NCI-H2171 treated with DMSO at 0.1 percent for 48 hours (cell line): ENCODE data around the gene IP6K3.

Experiments
- DNase-seq: peaks from one replicate; lab custom pipeline; 2025; lab: John Stamatoyannopoulos, UW

Gene IP6K3

GRCh38 chr6:33723371-33724085, 23.2 kb downstream of the IP6K3 start:
- DNase-seq = no peak

GRCh38 chr6:33722103-33722623, 24.5 kb downstream of the IP6K3 start:
- DNase-seq = no peak

DNA sequence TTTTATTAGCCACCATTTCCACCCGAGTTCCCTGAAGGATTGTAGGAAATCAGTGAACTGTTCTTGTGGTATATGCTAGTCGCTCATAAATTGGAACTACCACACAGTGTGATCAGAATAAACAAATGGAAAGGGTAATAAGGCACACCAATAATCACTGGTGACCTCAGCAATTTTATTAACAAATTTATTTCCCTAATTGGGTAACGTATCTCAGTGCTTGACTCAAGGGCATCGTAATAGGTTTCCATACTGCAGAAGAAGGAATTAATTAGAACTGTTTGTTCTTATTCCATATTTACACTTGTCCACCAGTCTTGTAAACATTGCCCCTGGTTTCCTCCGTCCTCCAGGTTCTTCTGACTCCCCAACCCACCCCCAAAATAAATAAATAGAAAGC, 25.2 kb downstream of the IP6K3 start:
- DNase-seq = no peak

DNA sequence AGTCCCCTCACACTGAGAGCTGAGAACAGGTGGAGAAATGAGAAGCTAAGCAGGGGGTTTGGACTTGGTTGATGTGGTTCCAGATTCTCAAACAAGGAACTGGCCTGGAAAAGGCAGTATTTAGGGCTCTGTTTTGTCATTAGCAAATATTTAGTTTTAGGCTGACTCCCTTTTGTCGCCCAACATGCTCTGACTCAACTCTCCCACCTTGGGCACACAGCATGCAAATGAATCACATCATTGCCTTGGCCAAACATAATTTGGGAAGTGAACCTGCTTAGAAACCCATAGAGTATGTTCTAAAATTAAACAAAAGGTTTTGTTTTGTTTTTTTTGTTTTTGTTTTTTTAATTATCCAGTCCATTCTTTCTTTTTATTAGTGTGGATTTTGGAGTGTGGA, 25.7 kb downstream of the IP6K3 start:
- no peak for DNase-seq

- peak; percentile 77 for DNase-seq
These were observed 27.2 kb downstream of the IP6K3 start for GRCh38 chr6:33719326-33719987.

DNA sequence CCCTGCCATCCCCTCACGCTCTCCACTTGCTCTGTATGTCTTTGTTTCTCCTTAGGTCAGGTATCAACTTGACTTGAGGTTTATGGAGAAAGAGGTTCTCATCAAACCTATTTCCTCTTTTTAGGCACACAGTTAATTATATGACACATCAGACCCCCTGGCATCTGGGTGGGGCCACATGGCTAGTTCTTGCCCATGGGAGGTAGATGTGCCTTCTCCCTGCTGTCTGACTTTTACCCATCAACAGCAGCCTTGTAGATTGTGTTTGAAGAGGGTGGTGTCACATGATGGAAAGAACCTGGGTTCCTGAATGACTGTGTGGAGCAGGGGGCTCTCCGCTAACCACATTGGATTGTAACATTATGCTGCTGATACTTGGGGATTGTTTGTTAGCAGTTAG, 28.0 kb downstream of the IP6K3 start:
- DNase-seq = no peak

DNA sequence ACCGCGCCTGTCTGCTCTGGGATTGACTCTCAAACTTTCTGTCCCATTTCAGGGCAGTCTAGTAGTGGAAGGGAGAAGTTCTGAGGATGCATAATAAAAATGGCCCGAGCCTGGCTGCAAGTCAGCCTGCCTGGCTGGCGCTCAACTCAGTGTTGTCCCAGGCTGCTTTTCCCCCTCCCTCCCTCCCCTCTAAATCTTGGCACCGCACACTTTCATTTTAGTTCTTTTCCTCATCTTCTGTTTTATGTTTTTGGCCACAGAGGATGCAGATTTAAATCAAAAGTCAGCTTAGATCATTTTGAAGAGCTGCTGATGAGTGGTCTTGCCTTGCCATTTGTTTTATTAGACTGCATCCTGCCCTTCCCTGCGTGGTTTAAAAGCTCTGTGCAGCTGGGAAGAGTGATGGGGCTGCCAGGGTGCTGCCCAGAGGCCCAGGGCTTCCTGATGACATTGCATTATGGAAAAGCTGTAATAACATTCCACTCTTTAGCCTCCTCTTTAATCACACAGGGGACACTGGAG, 28.7 kb downstream of the IP6K3 start:
- no peak for DNase-seq

DNA sequence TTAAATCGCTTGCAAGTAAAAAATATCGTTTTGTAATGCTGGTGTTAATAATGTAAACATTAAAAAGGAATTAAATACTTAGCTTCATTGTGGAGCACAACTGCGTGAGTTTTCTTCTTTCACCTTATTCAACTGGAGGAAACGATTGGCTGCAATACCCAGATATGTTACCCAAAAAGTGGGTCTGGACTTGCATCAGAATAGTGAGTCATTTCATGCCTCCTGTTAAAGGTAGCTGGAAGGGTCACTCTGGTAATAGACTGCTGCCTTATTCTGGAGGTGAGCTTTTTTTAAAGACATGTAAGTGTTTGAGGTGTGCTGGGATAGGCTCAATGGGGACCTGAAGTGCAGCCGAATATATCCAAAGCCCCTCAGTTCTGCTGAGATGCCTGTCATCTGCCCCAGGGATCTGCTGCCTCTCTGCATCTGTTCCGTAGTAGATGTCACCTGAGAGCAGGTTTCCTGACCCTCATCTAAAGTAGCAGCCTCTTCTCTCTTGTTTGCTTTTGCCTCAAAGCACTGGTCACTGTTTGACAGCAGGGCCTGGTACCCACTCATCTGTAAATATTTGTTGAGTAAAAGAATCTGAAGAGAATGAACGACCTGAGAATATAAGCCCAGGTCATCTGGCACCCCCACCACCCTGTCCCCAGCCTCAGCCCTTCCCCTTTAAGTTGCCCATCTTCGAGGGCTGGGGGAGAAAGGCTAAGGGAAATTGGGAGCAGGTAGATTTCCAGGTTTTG, 29.6 kb downstream of the IP6K3 start:
- no peak for DNase-seq

DNA sequence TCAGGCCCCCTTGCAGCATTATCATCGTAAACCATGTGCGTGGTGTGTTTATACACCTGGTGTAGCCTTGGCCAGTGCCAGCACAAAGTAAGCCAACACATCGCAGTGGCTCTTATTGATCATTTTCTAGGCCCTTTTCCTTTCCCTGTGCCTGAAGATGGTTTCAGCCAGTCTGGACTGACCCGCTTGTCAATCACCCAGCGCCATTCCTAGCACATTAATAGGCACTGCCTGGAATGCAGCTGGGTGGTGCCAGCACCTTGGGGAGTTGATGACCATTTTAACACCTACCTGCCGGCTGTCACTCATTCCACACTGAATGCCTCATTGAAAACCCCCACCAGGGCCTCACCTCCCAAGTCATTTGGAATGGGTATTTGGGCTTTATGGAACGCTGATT, 30.3 kb downstream of the IP6K3 start:
- DNase-seq = no peak

GRCh38 chr6:33714385-33715040, 32.2 kb downstream of the IP6K3 start:
- DNase-seq = no peak

DNA sequence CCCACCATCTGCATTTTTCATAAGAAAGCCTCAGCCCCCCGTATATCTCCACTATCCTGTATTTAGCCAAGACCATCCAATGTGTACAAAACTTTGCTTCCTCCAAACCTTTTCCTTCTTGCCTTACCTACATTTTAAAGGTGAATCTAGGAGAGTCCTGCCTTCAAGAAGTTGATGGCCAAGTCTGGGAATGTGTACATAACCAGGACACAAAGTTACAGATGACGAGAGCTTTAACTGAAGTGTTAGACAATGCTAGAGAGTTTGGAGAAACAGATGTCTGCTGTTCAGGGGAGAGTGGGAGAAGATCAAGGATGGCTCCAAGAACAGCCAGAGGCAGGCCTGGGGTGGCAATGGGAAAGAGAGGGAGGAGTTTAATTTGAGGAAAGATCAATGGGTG, 32.9 kb downstream of the IP6K3 start:
- DNase-seq = no peak

DNA sequence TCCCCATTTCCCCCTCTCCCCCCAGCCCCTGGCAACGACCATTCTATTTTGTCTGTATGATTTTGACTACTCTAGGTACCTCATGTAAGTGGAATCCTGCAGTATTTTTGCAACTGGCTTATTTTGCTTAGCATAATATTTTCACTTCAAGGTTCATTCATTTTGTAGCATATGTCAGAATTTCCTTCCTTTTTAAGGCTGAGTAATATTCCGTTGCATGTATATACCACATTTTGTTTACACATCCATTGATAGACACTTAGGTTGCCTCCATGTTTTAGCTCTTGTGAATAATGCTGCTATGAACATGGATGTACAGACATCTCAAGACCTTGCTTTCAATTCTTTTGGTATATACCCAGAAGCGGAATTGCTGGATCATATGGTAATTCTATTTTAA, 33.8 kb downstream of the IP6K3 start:
- no peak for DNase-seq

DNA sequence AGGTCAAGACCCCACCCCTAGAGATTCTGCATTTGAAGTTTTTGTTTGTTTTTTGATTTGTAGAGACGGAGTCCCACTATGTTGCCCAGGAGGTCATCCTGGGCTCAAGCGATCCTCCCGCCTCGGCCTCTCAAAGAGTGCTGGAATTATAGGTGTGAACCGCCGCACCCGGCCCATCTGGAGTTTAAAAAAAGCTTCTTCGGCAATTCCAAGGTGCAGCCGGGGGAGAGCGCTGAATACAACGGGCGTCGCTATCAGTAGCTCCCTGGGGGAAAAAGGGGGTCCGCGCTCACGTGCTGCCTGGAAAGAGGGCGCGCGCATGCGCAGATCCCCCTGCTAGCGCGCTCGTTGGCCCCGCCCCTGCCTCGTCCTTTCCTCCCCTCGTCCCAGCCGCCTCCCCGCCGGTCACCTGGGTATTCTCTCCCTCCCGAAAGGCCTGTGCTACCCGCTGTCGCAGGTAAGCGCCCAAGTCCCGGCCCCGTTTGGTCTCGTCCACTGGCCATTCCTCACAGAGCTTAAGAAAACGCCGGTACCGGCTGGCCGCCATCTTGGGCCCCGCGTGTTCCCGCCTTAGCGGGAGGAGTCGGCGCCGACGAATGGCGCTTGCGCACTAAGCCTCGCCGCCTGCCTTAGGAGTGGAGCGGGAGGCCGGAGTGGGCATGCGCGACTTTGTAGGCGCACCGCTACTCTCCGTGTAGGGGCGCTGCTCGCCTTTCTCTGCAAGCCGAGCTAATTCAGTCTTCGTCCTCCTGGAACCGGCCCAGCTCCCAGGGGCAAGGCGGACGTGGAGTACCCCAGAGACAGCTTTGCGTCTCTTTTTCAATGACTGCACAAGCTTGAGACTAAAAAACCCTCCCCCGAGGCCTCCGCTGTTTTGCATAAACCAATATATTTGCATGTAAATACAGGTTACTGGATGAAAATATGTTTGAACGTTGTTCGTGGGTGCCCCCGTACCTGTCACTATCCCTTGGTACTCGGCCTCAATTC, 35.3 kb downstream of the IP6K3 start, which contains the start of gene UQCC2:
Gene UQCC2, minus strand, starts transcription at position 561 of the 990 bp plus-strand sequence. Its CDS starts 14 bp downstream, at position 547.
- DNase-seq = peak; percentile 97

- no peak for DNase-seq
These were observed 36.2 kb downstream of the IP6K3 start for GRCh38 chr6:33710296-33711121.

DNA sequence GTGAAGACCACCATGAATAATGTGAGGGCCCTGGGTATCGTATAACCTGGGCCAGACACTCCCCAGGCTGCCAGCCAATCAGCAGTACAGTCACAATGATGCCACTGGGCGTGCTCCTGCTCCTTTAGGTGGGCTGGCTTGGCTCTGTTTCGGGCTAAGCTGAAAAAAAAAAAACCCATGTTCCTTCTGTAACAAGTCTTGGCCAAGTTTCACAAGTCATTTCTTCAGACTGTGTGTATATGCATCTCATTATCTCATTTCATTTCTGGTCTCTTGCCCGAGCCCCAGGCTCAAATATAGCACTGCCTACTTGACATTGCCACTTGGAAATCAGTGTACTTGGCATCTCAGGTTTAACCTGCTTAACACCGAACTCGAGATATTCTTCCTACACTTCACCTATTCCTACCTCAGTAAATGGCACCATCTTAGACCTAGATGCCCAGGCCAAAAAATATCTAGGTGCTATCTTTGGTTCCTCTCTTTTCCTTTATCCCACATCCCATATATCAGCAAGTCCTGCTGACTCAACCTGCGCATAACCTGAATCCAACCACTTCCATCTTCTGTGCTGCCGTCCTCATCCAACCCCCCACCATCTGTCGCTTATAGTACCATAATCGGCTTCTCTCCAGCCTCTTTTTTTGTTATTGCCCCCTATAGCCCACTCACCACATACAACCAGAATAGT, 37.0 kb downstream of the IP6K3 start:
- DNase-seq = no peak

- DNase-seq = no peak
These were observed 38.0 kb downstream of the IP6K3 start for GRCh38 chr6:33708516-33709204.

DNA sequence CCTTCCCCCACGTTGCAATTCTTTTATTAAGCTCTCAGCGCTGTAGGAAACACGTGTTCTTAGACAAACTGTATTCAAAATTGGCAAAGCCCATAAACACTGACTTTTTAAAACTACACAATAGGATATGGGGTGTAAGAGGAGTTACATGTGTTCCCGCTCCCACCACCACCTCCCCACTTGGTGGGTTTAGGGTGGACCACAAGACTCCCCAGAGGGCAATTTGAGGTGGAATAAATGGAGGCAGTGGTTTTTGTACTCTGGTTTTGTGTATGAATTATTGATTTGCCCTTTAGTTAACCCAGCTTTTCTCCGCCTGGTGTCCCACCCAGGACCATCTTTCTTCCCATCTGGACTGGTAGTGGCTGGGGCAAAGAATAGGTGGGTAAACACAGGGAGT, 38.9 kb downstream of the IP6K3 start:
- DNase-seq = no peak

DNA sequence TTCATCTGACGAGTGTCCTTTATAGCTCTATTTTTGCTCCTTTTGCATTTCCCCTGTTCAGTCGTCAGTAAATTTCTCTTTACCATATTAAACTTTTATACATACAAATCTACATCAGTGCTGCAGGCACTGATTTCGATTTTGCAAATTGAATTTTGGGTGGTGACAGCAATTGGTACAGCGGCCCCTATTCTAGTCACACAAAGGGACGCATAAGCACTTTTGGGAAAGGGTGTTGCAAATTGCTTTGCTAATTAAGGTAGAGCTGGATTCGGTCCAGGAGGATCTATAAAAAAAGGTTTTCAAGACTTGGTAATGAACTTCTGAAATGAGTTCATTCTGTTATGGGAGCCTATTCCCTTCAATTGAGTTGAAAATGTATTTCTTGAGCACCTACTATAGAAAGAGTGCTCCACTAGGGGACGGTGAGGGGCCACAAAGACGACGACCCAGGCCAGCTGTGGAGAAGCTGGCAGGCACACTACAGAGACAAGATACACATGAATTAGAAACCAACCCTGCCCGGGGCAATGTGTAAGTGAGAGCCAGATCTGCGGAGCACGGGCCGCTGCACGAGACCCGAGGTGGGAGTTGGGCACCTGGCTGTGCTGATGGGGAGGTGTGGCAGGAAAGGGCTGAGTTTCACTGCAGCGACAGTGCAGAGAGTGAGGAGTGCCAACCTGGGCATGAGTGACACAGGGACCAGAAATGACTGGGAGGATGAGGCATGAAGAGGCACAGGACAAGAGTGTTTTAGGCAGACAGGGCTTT, 40.6 kb downstream of the IP6K3 start:
- DNase-seq = no peak
